Stimulated activated CD4-positive, alpha-beta T cell treated with anti-CD3 and anti-CD28 coated beads, Interleukin-12 subunit alpha, Interleukin-12 subunit beta, amount 100 ng/mL, for 48 hours (primary cell): Measurements from ENCODE around the gene GDF15.
A peak's percentile ranks its signal among the peaks of the same experiment; 100 is the strongest.
"Not testable (repeated sequence)": the region's sequence is repeated elsewhere in the genome, so short reads cannot be mapped to it uniquely, and the experiment has no call there.

Source experiments
- DNase-seq, 3 donors: peaks; one replicate each; pipeline ENCODE4 v3.0.0-alpha.2; 2020; ENCODE audit warnings: low read depth in 2 of 3, low spot score in 1 of 3

GDF15 gene

GRCh38 chr19:18363787-18364186, 22.2 kb upstream of the GDF15 start:
- no peak for DNase-seq

- DNase-seq = not testable (repeated sequence)
Observed at GRCh38 chr19:18364277-18364825, 21.6 kb upstream of the GDF15 start.

GRCh38 chr19:18364826-18365528, 21.0 kb upstream of the GDF15 start:
- no peak for DNase-seq

- DNase-seq = no peak
Observed at GRCh38 chr19:18366021-18366435, 19.9 kb upstream of the GDF15 start.

DNA sequence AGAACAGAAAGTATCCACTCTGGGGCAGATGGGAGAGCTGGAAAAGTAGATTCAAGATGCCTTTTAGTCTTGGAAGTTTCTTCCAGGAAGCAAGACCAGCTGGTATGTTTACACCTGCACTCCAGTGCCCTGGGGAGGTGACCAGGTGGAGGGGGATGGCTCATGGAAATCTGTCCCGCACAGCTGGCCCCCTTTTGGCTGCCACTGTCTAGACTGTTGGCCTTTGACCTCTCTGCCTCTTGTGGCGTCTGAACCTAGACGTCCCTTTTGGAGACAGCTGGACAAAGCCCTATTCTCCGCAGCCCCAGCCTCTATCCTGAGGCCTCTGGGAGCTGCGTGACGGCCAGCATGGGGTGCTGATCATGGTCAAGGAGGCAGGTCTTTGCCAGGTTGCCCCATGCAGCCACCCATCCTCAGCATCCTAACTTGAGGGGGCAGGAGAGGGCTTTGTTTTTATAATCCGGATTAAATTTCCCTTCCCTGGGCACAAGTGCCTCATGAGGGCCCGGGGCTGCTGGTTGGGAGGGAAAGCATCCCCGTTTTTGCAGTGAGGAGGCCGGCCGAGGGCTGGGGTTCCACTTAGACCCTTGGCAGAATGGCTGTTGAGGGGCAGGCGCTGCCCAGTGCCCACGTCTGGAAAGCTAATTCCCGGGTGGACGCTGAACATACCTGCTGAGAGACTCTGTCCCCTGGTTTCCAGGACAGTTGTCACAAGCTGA, 17.3 kb upstream of the GDF15 start:
- DNase-seq = no peak

- no peak for DNase-seq
Observed at GRCh38 chr19:18373407-18373891, 12.5 kb upstream of the GDF15 start.

GRCh38 chr19:18373892-18374629, 11.9 kb upstream of the GDF15 start:
- peak in 2 of 3 donors; percentile 30 to 33 for DNase-seq

DNA sequence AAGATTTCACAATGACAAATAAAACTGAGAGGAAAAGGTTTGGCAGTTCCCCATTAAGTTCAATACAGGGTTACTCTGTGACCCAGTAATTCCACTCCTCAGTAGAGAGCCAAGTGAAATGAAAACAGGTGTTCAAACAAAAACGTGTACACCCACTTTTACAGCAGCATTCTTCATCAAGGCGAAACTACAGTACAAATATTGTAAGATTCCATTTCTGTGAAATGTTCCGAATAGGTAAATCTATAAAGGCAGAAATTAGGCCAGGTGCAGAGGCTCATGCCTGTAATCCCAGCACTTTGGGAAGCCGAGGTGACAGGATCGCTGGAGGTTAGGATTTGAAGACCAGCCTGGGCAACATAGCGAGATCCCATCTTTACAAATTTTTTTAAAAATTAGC, 8.9 kb upstream of the GDF15 start:
- no peak for DNase-seq

DNA sequence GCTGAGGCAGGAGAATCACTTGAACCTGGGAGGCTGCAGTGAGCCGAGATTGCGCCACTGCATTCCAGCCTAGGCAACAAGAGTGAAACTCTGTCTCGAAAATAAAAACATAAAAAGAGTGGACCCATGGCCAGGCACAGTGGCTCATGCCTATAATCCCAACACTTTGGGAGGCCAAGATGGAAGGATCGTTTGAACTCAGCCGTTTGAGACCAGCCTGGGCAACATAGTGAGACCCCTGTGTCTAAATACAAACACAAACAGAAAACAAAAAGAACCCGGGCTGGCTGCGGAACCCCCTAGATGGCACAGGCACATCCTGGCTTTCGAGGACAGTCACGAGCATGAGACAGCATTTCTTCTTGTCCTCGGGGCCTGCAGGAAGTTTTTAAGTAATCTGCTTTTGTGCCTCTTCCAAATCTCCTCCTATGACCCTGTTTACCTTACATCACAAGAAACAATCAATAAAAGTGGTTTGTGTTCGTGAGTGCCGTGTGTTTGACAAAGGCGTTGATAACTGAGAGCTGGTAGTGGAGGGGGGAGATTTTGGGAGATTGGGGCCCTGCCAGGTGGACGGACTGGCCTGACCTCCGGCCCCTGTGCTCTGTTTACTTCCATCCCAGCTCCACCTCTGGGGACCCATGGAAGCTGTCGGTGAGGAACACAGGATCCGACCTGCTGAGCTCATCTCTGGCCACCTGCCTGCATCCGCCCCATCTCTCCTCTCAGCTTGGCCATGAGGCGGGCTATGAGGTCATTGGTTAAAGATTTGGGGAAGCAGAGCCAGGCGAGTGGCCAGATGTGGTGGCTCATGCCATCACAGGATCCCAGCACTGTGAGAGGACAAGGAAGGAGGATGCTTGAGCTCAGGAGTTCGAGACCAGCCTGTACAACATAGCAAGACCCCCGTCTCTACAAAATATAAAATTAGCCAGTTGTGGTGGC, 5.9 kb upstream of the GDF15 start:
- no peak for DNase-seq

DNA sequence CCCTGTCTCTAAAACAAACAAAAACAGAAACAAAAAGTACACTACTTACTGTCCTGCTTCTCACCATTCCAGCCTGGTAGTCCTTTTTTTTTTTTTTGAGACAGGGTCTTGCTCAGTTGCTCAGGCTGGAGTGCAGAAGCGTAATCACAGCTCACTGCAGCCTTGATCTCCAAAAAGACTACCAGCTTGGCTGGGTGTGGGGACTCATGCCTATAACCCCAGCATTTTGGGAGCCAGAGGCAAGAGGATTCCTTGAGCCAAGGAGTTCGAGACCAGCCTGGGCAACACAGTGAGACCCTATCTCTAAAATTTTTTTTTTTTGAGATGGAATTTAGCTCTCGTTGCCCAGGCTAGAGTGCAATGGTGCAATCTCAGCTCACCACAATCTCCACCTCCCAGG, 5.1 kb upstream of the GDF15 start:
- no peak for DNase-seq

DNA sequence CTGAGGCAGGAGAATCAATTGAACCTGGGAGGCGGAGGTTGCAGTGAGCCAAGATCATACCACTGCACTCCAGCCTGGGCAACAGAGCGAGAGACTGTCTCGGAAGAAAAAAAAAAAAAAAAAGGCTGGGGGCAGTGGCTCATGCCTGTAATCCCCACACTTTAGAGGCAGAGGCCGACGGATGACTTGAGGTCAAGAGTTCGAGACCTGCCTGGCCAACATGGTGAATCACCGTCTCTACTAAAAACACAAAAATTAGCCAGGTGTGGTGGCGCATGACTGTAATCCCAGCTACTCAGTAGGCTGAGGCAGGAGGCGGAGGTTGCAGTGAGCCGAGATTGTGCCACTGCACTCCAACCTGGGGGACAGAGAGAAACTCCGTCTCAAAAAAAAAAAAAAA, 2.3 kb upstream of the GDF15 start:
- DNase-seq = not testable (repeated sequence)

GRCh38 chr19:18384775-18385174, 1.2 kb upstream of the GDF15 start:
- DNase-seq = no peak

DNA sequence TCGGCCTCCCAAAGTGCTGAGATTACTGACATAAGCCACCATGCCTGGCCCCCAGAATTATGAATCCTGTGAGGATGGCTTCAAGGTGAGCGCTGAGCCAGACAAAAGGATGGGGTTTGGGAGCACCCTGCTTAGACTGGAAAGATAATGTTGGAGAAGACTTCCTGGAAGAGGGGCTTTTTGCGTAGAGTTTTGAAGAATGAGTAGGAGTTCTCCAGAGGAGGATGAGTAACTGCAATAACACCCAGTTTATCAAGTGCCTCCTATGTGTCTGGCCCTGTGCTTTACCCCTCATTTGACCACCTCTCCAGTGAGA, 641 bp upstream of the GDF15 start:
- DNase-seq = no peak

GRCh38 chr19:18386543-18387271, 749 bp downstream of the GDF15 start:
- no peak for DNase-seq

- DNase-seq = peak; percentile 53 to 83 (median 73)
Observed at GRCh38 chr19:18388100-18388959, 2.4 kb downstream of the GDF15 start.

- no peak for DNase-seq
Observed at GRCh38 chr19:18388960-18389725, 3.2 kb downstream of the GDF15 start.

- DNase-seq = no peak
Observed at GRCh38 chr19:18389726-18390064, 3.7 kb downstream of the GDF15 start.
